Renal pelvis (tissue), 12 donors: ENCODE data around the gene ANXA3. TPM values are rescaled to one million over a fixed set of nuclear protein-coding genes. Genes with fewer than 3 reads are reported as not detected.
"Not testable (repeated sequence)": the region's sequence is repeated elsewhere in the genome, so short reads cannot be mapped to it uniquely, and the experiment has no call there.

ENCODE experiments used
- DNase-seq: peaks from one replicate; pipeline ENCODE4 v3.0.0-alpha.2; 2013
- long read RNA-seq, 16 experiments: transcript quantifications; one replicate each; lab custom pipeline, GENCODE V29; 2026
- polyA plus RNA-seq, 3 donors: library from polyadenylated mRNA; unstranded; fragments of 120-200 nt; gene quantifications; one replicate each; pipeline ENCODE4 v1.2.1, GENCODE V29; 2013; ENCODE audit not compliant: insufficient read length in 3 of 3

ANXA3 gene, protein sequence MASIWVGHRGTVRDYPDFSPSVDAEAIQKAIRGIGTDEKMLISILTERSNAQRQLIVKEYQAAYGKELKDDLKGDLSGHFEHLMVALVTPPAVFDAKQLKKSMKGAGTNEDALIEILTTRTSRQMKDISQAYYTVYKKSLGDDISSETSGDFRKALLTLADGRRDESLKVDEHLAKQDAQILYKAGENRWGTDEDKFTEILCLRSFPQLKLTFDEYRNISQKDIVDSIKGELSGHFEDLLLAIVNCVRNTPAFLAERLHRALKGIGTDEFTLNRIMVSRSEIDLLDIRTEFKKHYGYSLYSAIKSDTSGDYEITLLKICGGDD
- polyA plus RNA-seq, result 10 to 100 TPM; 48.6 to 72.0 (median 57.2) TPM
- long read RNA-seq, donor 1, transcript ANXA3-201 (13 exons, 1,657 nt), result major isoform, 9 of 14 reads
- long read RNA-seq, donor 1, partial matches to known transcripts, result 0 of 14 reads
- long read RNA-seq, donor 1, other reads (novel, unspliced or antisense), result 0 of 14 reads
- long read RNA-seq, donor 2, transcript ANXA3-201 (13 exons, 1,657 nt), result major isoform, 23 of 24 reads
- long read RNA-seq, donor 2, partial matches to known transcripts, result 0 of 24 reads
- long read RNA-seq, donor 2, other reads (novel, unspliced or antisense), result 0 of 24 reads
- long read RNA-seq, donor 3, transcript ANXA3-201 (13 exons, 1,657 nt), result major isoform, 11 of 11 reads
- long read RNA-seq, donor 3, partial matches to known transcripts, result 0 of 11 reads
- long read RNA-seq, donor 3, other reads (novel, unspliced or antisense), result 0 of 11 reads
- long read RNA-seq, donor 4, transcript ANXA3-201 (13 exons, 1,657 nt), result major isoform, 13 of 13 reads
- long read RNA-seq, donor 4, partial matches to known transcripts, result 0 of 13 reads
- long read RNA-seq, donor 4, other reads (novel, unspliced or antisense), result 0 of 13 reads
- long read RNA-seq, donor 5, transcript ANXA3-201 (13 exons, 1,657 nt), result major isoform, 17 of 20 reads
- long read RNA-seq, donor 5, partial matches to known transcripts, result 0 of 20 reads
- long read RNA-seq, donor 5, other reads (novel, unspliced or antisense), result 0 of 20 reads
- long read RNA-seq, donor 6, transcript ANXA3-201 (13 exons, 1,657 nt), result major isoform, 19 of 19 reads
- long read RNA-seq, donor 6, partial matches to known transcripts, result 0 of 19 reads
- long read RNA-seq, donor 6, other reads (novel, unspliced or antisense), result 0 of 19 reads
- long read RNA-seq, donor 7, transcript ANXA3-201 (13 exons, 1,657 nt), result major isoform, 18 of 20 reads
- long read RNA-seq, donor 7, partial matches to known transcripts, result 0 of 20 reads
- long read RNA-seq, donor 7, other reads (novel, unspliced or antisense), result 0 of 20 reads
- long read RNA-seq, donor 8, partial matches to known transcripts, result 0 of 2 reads
- long read RNA-seq, donor 8, other reads (novel, unspliced or antisense), result 0 of 2 reads
- long read RNA-seq, donor 9, transcript ANXA3-201 (13 exons, 1,657 nt), result major isoform, 10 of 13 reads
- long read RNA-seq, donor 9, partial matches to known transcripts, result 0 of 13 reads
- long read RNA-seq, donor 9, other reads (novel, unspliced or antisense), result 0 of 13 reads
- long read RNA-seq, donor 10, transcript ANXA3-201 (13 exons, 1,657 nt), result major isoform, 19 of 22 reads
- long read RNA-seq, donor 10, partial matches to known transcripts, result 0 of 22 reads
- long read RNA-seq, donor 10, other reads (novel, unspliced or antisense), result 0 of 22 reads
- long read RNA-seq, donor 11, transcript ANXA3-201 (13 exons, 1,657 nt), result major isoform, 9 of 11 reads
- long read RNA-seq, donor 11, partial matches to known transcripts, result 0 of 11 reads
- long read RNA-seq, donor 11, other reads (novel, unspliced or antisense), result 0 of 11 reads
- long read RNA-seq, donor 12, transcript ANXA3-201 (13 exons, 1,657 nt), result major isoform, 20 of 28 reads
- long read RNA-seq, donor 12, transcript ANXA3-204 (4 exons, 832 nt), result minor isoform, 6 of 28 reads
- long read RNA-seq, donor 12, partial matches to known transcripts, result 0 of 28 reads
- long read RNA-seq, donor 12, other reads (novel, unspliced or antisense), result 0 of 28 reads
- long read RNA-seq, donor 13, transcript ANXA3-201 (13 exons, 1,657 nt), result major isoform, 12 of 12 reads
- long read RNA-seq, donor 13, partial matches to known transcripts, result 0 of 12 reads
- long read RNA-seq, donor 13, other reads (novel, unspliced or antisense), result 0 of 12 reads
- long read RNA-seq, donor 14, transcript ANXA3-201 (13 exons, 1,657 nt), result major isoform, 21 of 22 reads
- long read RNA-seq, donor 14, partial matches to known transcripts, result 0 of 22 reads
- long read RNA-seq, donor 14, other reads (novel, unspliced or antisense), result 0 of 22 reads
- long read RNA-seq, donor 15, transcript ANXA3-201 (13 exons, 1,657 nt), result major isoform, 39 of 52 reads
- long read RNA-seq, donor 15, transcript ANXA3-204 (4 exons, 832 nt), result minor isoform, 7 of 52 reads
- long read RNA-seq, donor 15, partial matches to known transcripts, result 5 of 52 reads
- long read RNA-seq, donor 15, other reads (novel, unspliced or antisense), result 0 of 52 reads
- long read RNA-seq, donor 16, transcript ANXA3-201 (13 exons, 1,657 nt), result major isoform, 12 of 14 reads
- long read RNA-seq, donor 16, partial matches to known transcripts, result 0 of 14 reads
- long read RNA-seq, donor 16, other reads (novel, unspliced or antisense), result 0 of 14 reads

DNA sequence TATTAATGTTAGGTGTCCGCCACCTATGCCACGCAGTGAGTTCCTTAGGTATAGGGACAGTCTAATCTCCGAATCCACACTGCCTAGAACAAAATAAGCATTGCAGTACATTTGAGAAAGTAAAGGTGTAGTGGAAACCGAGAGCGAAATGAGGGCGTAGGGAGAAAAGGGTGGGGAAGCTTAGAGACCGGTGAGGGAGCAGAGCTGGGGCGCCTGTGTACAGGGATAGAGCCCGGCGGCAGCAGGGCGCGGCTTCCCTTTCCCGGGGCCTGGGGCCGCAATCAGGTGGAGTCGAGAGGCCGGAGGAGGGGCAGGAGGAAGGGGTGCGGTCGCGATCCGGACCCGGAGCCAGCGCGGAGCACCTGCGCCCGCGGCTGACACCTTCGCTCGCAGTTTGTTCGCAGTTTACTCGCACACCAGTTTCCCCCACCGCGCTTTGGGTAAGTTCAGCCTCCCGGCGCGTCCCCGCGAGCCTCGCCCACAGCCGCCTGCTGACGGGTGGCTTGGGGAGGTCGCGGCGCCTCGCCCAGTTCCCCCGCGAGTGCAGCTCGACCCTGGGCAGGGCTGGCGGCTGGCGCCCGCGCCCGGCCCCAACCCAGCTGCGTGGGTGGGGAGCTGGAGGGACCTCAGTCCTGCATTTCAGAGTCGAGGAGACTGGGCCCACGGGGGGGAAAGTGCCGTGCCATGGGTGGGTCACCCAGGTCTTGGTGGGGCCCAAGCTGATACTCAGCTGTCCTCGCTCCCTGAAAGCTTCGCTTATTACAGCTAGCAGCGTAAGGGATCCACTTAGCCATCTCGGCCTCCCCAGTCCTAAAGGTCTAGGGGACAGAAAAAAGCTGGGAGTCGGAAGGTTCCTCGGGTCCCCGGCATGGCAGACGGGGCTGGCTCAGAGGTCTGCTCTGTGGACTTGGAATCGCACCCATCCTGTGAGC is at the start of gene ANXA3:
Gene ANXA3, plus strand, starts transcription at position 351 of the 932 bp plus-strand sequence. CDS start 2,704 bp downstream, outside the sequence.
- DNase-seq, result no peak

DNA sequence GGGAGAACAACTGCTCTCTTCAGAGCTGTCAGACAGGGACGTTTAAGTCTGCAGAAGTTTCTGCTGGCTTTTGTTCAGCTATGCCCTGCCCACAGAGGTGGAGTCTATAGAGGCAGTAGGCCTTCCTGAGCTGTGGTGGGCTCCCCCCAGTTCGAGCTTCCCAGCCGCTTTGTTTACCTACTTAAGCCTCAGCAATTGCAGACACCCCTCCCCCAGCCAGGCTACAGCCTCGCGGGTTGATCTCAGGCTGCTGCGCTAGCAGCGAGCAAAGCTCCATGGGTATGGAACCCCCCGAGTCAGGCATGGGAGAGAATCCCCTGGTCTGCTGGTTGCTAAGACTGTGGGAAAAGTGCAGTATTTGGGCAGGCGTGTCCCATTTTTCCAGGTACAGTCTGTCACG is 45.3 kb upstream of the ANXA3 start:
- not testable (repeated sequence) for DNase-seq

DNA sequence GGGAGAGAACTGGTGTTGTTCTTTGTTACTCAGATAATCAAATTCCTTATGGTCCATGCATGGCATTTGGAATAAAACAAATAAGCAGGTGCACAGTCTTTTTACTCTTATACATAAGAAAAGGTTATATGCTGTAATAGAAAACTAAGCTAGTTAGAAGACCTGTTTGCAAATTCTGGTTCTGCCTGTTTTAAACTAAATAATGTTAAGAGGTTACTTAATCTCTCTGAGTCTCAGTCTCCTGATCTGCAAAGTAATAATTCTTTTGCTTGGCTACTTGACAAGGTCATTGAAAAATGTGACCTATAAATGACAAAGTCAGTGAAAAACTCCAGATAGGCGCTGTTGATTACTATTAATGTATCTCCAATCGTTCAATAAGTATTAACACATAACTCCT is 42.5 kb upstream of the ANXA3 start:
- DNase-seq, result no peak

DNA sequence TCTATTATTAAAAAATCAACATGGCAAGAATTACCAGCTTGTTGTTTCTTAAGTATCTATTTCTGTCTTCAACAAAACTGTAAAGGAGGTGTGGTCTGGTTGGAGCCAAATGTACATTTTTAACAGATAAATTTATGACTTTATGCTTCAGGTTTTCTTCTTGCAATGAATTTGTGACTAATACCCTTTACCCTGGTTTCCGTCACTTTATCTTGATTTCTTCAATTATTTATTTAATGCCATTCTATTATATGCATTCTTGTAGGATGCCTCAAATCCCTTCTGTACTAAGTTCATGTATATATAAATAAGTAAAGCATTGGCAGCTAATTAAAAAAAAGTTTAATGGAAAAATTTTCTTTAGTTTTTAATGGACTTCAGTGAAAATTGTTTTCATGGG is 41.5 kb upstream of the ANXA3 start:
- no peak for DNase-seq

DNA sequence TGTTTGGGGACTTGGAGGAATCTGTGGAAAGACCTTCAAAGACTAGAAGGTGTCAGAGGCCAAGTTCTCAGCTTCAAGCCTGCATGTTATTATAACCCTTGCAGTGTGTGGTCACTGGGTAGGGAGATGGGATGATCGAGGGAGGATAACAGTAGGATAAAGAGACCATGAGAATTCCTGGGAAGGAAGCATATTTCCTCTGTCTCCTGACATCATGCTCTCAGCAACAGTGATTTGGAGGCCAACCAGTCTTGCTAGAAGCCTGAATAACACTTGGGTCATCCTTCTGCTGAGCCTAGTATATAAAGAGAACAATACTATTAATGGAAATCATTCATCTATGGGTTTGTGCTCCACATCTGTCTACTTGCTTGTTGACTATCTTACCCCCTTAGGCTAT is 40.9 kb upstream of the ANXA3 start:
- DNase-seq, result no peak

DNA sequence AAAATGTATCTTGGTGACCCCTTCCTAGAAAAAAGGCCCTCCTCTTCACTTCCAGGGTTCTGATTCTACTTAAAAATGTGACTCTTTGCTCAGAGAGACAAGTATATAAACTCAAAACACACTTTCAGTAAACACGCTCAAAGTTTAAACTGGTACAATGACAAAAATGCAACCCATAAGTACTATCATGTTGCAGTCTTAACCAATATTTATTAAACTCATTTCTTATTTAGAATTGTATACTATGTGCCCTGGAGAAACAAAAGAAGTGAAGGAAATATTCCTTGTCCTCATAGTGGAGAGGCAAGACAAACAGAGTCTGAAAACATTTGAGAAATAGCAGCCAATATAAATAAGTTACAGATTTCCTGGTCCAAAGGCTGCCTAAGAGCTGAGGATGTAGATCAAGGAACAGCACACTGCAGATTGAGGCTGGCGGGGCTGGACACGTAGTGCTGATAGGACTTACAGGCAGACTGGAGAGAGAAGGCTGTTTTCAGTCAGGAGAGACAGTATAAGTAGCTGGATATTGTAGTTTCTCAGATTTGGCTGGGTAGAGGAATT is 39.1 kb upstream of the ANXA3 start:
- no peak for DNase-seq

DNA sequence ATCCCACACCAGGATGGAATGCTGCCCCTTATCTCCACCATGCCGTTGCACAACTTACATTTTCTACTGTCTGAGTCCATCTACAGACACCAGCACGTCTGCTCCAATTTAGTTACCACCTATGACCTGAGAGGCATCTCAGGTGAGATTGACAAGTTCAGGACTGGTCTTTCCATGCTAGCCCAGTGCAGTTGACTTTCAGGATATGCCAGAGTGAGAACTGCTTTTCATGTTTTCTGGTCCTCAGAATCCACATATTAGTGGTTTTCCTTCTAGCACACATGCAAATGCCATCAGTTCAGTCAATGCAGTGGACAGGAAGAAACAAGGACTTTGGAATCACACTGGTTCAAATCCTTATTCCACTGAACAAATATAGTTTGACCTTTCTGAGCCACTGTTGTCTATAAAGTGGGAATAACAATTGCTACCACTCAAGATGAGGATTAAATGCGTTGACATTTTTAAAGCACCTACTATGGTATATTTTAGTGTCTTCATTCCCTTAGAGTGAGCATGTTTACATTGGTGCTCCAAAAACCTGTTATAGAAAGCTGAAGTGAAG is 38.1 kb upstream of the ANXA3 start:
- no peak for DNase-seq

DNA sequence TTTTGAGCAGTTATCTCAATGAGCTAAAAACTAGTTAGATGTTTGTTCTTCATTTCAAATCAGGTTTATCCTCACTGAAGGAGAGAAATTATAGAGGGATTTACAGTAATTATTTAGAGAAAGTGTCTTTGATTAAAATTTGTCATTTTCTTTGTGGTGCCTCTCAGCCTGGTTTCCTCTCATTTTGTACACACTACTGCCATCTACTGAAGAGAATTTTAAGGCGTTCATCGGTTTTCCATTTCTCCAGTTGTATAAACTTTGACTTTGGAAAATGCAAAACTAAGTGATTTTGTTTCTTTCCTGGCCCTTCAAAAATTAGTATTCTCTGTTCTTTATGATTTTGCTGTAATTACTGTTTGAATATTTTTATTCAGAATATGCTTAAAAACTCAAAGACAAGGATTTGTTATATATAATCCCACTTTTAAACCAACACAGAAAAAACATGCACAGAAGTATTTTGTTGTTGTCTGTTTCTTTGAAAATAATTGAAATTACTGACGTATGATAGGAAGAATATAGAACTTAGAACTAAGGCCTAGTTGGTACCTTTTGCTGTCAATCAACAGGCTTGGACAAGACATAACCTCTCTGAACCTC is 34.4 kb upstream of the ANXA3 start:
- no peak for DNase-seq

DNA sequence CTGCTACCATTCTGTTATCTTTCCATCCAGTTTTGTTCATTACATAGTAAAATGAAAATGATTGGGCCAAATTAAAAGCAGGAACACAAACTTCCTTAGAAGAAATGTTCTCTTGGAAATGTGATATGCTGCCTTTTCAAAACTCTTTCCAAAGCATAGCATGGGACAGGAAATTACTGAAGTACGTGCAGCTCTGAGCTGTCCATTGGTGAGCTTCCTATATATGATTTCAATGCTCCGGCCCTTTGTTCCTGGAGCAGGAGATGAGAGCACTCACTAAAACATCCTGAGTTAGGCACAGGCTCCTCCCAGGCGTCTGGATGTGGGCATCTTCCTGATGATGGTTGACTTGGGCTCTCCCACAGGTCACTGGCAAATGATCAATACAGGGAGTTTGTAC is 33.0 kb upstream of the ANXA3 start:
- DNase-seq, result no peak

DNA sequence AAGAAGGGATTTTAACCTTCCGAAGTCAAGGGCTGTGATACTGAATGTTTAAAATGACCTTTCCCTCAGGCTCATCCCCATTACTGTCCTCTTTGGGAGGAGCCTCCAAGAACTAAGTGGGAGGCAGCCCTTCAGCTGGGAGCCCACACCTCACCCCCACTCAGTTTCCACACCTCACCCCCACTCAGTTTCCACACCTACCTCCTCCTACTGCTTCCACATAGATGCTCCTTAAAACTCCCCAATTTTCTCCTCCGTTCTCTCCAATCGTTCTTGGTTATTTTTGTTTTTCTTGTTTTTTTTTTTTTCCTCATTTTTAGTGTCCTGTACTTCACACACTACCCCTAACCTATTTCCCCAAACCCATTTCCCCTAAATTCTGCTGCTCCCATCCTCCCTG is 31.6 kb upstream of the ANXA3 start:
- DNase-seq, result no peak

DNA sequence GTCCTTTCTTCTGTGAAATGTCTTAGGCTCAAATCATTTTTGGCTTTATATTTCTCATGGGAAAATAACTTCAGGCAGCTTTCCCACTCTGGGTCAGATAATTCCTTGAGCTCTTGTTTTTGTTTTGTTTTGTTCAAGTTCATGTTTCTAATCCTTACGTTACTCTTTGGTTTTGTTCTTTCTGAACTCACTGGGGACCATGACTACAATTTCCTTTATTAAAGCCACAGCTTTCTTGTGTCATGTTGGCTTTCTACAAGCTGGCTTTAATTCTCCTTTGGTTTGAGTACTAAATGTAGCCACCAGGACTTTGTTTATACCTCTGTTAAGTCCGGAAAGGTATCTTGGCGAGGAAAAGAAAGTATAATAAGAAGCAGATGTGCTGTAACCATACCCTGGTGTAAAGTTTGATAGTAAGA is 30.8 kb upstream of the ANXA3 start:
- no peak for DNase-seq

DNA sequence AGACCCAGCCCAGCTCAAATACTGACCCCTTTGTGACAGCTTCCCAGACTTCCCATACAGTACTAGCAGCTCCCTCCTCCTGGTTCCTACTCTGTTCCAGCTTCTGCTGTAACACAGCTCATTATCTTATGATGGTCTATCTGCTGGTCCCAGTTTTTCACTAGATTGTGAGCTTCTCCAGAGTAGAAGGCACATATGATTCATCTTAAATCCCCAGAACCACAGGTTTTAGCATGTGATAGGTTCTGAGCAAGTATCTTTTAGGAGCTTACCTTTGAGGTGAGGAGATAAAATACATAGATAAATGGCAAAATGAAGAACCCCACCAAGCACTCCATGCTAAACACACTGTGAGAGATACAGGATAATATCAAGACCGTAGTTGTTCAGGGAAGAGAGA is 27.6 kb upstream of the ANXA3 start:
- DNase-seq, result no peak

DNA sequence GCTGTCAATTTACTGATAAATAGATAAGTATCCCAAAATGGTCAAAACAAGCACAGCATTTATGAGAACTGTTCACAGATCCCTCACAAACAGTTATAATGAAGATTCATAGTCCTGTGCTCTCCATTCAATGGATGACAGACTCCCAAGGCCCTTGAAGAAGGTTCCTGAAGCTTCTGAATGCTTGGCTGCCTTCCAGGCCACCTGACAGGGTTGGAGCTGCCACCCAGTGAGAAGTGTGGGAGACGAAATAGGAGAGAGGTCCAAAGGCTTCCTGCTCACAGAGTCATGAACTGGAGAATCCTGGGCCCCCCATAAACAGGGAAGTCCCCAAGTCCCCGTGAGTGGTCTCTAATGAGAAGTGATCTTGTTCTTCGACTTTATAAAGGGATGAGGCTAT is 26.0 kb upstream of the ANXA3 start:
- no peak for DNase-seq

DNA sequence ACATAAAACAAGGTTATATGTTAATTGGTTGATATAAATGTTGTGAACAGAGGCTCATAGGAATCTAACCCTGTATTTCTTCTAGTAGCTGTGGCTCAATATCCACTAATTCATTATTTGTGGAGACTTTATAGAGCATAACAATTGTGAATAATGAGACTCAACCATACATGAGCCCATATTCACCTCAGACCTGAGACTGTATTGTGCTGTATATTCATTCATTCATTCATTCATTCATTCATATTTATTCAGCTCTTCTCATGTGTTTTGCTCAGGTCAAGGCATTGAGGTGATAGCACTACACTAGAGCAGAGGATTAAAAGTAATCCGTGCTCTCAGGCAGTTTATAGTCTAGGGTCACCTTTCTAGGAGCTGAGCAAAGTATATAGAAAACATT is 24.5 kb upstream of the ANXA3 start:
- DNase-seq, result no peak

DNA sequence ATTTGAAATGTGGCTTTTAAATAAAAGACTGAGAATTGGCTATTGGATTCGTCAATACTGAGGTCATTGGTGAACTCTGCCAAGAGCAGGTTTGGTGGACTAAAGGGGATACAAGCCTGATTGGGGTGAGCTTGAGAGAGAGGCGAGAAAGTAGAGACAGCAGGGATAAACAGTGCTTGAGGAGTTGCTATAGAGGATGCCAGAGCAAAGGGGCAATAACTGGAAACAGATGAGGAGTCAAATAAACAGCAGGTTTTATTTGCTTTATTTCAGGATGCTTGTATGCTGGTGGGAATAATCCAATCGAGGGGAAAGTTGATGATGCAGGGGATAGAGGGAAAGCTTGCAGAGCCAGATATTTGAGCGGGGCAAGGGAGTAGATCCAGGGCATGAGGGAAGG is 24.0 kb upstream of the ANXA3 start:
- DNase-seq, result no peak

DNA sequence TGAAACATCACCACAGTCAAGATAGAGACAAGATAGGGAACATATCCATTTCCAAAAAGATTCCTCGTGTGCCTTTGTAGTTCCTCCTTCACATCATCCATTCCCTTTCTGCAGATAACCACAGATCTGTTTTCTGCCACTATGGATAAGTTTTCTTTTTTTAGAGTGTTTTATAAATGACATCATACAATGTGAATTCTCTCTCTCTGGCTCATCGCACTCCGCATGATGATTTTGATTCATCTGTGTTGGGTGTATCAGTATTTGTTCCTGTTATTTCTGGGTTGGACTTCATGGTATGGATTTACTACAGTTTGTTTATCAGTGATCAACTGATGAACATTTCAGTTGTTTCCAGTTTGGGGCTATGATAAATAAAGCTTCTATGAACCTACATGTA is 23.2 kb upstream of the ANXA3 start:
- DNase-seq, result no peak
